GM12891 (cell line): ENCODE measurements around the gene CCL13.

Experiments used
- DNase-seq: peaks from one replicate; pipeline ENCODE4 v3.0.0; 2011; ENCODE audit warnings: low spot score; ENCODE audit not compliant: insufficient read length
- FAIRE-seq: peaks from 2 replicates; lab custom pipeline; 2011; peaks lifted over from hg19 to GRCh38; lab: Jason Lieb, UNC
- PAX5 ChIP-seq: IDR thresholded peaks from 2 replicates; pipeline ENCODE4 v1.6.1; 2011; ENCODE audit warnings: low read length, moderate library complexity, mild to moderate bottlenecking; ENCODE audit not compliant: insufficient read depth, severe bottlenecking
- POLR2A ChIP-seq: IDR thresholded peaks from 2 replicates; pipeline ENCODE4 v1.6.1; 2011; ENCODE audit warnings: low read depth, low read length, control low read depth
- POLR2AphosphoS5 ChIP-seq: IDR thresholded peaks from 2 replicates; pipeline ENCODE4 v1.6.1; 2011; ENCODE audit warnings: low read depth, low read length, control low read depth
- POU2F2 ChIP-seq: IDR thresholded peaks from 2 replicates; pipeline ENCODE4 v1.6.1; 2011; ENCODE audit warnings: low read depth, mild to moderate bottlenecking, control low read depth, low read length, moderate library complexity
- SPI1 ChIP-seq: IDR thresholded peaks from 2 replicates; pipeline ENCODE4 v1.6.1; 2011; ENCODE audit warnings: low read depth, low read length, control low read depth
- TAF1 ChIP-seq: IDR thresholded peaks from 2 replicates; pipeline ENCODE4 v1.6.1; 2011; ENCODE audit warnings: low read depth, low read length, control low read depth

The CCL13 gene

DNA sequence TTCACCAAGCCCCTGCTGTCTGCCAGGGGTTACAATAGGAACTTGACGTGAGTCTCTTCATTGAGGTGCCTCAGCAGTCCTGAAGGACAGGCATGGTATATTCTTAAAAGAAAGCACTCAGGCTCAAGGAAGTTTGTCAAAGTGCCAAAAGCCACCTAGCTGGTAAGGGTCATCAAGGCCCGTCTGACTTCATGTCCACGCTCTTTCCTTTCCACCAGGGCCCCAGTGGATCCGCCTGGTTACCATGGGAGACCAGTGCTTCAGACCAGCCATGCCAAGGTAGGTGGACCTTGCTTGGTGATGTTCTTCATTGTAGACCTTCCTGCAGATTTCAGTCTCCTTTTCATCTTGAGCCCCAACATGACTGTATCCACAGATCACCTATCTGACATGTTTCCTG, 34.4 kb downstream of the CCL13 start:
- FAIRE-seq = no peak
- DNase-seq = no peak
- TF ChIP-seq POLR2AphosphoS5 = no peak
- TF ChIP-seq PAX5 = no peak
- TF ChIP-seq SPI1 = no peak
- no peak for TF ChIP-seq TAF1
- no peak for TF ChIP-seq POLR2A
- no peak for TF ChIP-seq POU2F2

DNA sequence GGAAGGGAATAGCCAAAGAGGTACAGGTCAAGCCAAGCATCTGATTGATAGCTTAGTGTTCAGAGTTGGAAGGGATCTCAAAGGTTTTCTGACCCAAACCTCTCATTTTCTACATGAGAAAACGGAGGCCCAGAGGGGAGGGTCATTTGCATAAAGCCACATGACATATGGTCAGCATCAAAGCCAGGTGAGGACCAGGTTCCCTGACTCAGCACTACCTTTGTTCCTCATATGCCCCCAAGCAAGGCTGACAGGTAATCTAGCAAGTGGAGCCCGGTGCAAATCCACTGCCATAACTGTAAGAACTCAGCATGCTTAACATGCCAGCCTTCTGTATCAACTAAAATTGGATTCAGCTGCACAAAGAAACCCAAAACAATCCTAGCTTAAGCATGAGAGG, 35.0 kb downstream of the CCL13 start:
- TF ChIP-seq PAX5 = no peak
- TF ChIP-seq POU2F2 = peak; percentile 17; the same call in 1 of the 2 replicates
- FAIRE-seq (no peak), DNase-seq (no peak)

DNA sequence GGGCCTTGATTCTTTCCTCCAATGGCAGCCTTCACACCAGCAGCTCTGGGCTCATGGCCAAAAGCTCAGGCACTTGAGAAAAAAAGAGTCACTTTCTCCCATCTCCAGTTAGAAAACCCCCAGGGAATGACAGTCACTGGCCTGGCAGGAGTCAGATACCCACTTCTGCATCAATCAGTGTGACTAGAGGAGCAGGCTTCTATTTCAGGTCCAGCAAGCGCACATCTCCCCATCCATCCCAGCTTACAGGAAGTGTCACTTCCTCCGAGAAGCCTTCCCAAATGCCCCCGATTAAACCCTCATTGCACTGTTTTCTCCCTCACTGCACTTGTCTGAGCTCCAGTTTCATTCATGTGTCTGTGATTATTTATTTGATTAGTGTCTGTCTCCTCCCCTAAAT, 37.1 kb downstream of the CCL13 start:
- TF ChIP-seq POU2F2 = no peak
- TF ChIP-seq PAX5 = no peak
- no peak for TF ChIP-seq POLR2AphosphoS5
- no peak for TF ChIP-seq TAF1
- no peak for TF ChIP-seq SPI1
- no peak for TF ChIP-seq POLR2A
- no peak for FAIRE-seq
- no peak for DNase-seq

DNA sequence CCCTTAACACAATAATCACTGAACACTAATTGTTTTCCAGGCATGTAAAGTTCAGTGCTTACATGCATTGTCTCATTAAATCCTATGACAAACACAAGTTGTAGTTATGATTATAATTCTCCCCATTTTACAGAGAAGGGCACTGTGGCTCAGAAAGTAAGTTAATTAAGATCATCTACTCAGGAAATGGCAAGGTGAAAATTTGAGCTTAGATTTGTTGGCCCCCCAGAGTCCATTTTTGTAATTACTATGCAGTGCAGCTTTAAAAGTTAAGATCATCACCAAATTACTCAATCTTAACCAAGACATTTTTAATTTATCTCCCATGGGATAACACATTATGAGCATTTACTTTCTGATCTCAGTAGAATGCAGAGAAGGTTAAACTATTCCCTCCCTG, 41.0 kb downstream of the CCL13 start:
- no peak for FAIRE-seq
- TF ChIP-seq POU2F2 = no peak
- no peak for TF ChIP-seq PAX5
- TF ChIP-seq POLR2AphosphoS5 = no peak
- no peak for TF ChIP-seq TAF1
- no peak for TF ChIP-seq SPI1
- TF ChIP-seq POLR2A = no peak
- DNase-seq = no peak

DNA sequence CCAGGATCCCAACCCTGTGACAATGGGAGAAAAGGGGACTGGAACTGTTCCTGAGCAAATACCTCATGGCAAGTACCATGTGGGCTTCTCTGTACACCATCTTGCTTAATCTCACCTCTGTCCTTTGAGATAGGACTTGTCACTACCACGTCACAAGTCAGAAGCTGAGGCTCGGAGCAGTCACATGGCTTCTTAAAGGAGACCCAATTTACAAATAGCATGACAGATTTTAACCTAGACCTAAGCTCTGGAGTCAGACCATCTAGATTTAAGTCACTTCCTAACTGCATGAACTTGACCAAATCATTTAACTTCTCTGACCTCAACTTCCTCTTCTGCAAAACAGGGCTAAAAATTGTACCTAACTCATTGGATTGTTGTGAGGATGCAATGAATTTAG, 42.7 kb downstream of the CCL13 start:
- no peak for DNase-seq
- TF ChIP-seq TAF1 = no peak
- TF ChIP-seq POLR2A = no peak
- TF ChIP-seq POLR2AphosphoS5 = no peak
- no peak for TF ChIP-seq PAX5
- TF ChIP-seq SPI1 = no peak
- TF ChIP-seq POU2F2 = no peak
- no peak for FAIRE-seq

DNA sequence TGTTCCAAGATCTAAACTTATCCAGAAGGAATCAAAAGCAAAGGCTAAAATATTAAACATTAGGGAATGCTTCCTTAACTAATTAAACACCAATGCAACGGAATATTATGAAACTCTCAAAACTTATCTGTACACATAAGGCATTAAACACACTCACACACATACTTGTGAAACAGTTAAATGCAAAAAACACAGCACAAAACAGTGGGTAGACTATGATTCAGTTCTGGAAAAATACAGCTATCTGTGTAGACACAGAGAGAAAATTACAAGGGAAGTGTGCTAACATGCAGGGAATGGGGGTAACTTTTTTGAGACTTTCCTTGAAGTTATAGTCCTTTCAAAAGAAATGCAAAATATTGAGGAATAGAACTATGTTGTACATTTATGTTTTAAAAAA, 43.4 kb downstream of the CCL13 start:
- FAIRE-seq (no peak), DNase-seq (no peak)
- TF ChIP-seq SPI1 (no peak), PAX5 (no peak)

DNA sequence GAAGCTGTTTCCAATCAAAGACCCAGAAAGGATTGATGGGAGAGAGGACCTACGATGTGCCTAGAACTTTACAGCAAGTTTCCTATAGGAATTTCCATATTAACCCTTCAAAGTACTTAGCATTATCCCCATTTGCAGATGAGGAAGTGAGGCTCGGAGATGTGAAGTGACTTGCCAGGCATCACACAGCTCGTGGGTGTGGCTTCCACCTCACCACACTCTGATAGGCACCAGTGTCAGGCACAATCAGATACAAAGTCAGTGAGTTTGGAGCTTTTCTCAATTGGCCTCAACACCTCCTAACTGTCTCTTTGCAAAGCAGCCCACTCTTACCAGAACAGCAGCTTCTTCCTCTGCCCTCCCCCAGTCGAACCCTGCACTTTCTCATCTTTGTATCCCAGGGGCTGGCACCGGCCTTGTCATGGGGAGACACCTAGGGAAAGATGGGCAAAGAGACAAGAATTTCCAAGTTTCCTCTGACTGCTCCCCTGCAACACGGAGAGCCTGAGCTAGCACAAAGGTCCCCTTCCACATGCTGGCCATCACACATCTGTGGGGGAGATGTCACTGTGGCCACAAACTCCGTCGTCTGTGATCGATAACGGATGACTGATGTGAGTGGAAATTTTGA, 44.1 kb downstream of the CCL13 start:
- no peak for DNase-seq
- TF ChIP-seq POLR2A (no peak), SPI1 (no peak), POLR2AphosphoS5 (no peak), POU2F2 (no peak), PAX5 (no peak), TAF1 (no peak)
- FAIRE-seq = no peak

DNA sequence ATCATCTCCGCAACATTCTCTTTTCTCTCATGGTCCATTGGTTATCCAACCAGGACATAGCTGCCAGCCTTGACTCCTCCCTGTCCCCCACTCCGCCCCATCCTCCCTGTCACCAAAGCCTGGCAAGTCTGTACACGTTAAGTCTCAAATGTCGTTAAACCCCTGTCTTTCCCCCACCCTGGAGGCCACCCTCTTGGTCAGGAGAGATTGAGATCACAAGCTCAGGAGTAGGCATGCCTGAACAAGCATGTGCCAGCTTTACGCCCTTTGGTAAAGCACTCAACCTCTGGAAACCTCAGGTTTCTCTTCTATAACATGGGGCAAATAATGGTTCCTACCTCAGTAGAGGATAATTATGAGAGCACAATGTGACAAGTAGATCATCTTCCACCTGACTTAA, 44.9 kb downstream of the CCL13 start:
- DNase-seq = no peak
- no peak for TF ChIP-seq POU2F2
- no peak for TF ChIP-seq POLR2AphosphoS5
- TF ChIP-seq POLR2A = no peak
- no peak for TF ChIP-seq SPI1
- no peak for TF ChIP-seq TAF1
- TF ChIP-seq PAX5 = no peak
- FAIRE-seq = no peak

DNA sequence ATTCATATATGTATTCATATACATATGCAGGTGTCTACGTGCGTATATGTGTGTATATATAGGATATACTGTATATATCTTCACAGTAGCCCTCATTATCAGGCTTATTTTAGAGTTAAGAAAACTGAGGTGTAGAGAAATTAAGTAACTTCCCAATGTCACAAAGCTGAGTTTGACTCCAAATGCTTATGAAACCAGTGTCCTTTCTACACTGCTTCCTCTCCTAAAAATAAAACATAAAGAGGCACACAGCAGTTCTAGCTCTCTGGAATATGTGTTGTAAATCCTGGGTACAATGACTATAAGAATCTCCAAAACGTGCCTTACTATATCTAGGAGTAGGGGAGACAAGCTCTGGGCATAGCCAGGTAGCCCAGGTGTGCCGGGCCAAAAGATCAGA, 46.7 kb downstream of the CCL13 start:
- TF ChIP-seq PAX5 = no peak
- no peak for TF ChIP-seq POLR2AphosphoS5
- no peak for TF ChIP-seq SPI1
- no peak for TF ChIP-seq TAF1
- TF ChIP-seq POU2F2 = no peak
- TF ChIP-seq POLR2A = no peak

DNA sequence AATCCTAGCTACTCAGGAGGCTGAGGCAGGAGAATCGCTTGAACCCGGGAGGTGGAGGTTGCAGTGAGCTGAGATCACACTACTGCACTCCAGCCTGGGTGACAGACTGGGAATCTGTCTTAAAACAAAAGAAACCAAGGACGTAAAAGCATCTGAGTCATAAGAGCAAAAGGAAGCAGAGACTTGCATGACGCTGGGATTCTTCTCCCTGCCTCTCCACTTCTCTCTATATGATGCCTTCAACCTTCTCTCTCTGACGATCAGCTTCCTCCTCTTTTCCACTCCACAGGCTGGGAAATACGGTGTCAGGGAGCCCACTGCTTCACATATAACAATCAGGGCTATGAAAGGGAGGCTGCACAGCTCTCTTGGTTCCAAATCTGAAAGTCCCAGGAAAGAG, 49.9 kb downstream of the CCL13 start:
- no peak for TF ChIP-seq SPI1
- TF ChIP-seq POLR2A = no peak
- TF ChIP-seq PAX5 = no peak
- FAIRE-seq (no peak), DNase-seq (no peak)

More for the DNA sequence above, 46.7 kb downstream of the CCL13 start:
- FAIRE-seq (no peak), DNase-seq (no peak)
